ENCODE measurements around the gene TK2.

Gene TK2

GRCh38 chr16:66578651-66579531, 29.0 kb upstream of the TK2 start, which contains the start of gene CMTM2:
Gene CMTM2 (plus strand): TSS chr16:66579463. CDS start chr16:66579608, 145 bp downstream.
- H3K36me3 ChIP-seq (ENCODE audit: control insufficient read depth, low read length) = no peaks in the 10 kb centered on the region
- TF ChIP-seq, protein P1, sequence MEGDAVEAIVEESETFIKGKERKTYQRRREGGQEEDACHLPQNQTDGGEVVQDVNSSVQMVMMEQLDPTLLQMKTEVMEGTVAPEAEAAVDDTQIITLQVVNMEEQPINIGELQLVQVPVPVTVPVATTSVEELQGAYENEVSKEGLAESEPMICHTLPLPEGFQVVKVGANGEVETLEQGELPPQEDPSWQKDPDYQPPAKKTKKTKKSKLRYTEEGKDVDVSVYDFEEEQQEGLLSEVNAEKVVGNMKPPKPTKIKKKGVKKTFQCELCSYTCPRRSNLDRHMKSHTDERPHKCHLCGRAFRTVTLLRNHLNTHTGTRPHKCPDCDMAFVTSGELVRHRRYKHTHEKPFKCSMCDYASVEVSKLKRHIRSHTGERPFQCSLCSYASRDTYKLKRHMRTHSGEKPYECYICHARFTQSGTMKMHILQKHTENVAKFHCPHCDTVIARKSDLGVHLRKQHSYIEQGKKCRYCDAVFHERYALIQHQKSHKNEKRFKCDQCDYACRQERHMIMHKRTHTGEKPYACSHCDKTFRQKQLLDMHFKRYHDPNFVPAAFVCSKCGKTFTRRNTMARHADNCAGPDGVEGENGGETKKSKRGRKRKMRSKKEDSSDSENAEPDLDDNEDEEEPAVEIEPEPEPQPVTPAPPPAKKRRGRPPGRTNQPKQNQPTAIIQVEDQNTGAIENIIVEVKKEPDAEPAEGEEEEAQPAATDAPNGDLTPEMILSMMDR (IDR thresholded peaks at IDR 0.05; ENCODE audit: low read depth, low read length, poor library complexity, severe bottlenecking) = no peak
- TF ChIP-seq EZH2phosphoT487 (IDR thresholded peaks at IDR 0.05; ENCODE audit: borderline replicate concordance, low read length) = no peak

DNA sequence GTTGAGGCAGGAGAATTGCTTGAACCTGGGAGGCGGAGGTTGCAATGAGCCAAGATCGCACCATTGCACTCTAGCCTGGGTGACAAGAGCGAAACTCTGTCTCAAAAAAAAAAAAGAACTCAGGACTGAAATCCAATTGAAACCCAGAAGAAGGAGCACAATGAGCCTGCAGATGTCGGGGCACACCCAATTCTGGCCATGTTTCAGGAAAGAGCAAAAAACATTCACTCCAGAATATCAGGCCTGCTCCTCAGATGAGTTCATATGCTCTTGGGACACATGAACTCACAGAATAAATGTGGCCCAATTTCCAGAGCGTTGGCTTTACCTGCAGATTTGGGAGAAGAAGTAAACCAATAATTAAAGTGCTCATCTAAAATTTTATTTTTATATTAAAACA, 26.4 kb upstream of the TK2 start:
- Histone ChIP-seq H3K27me3 (ENCODE audit: control insufficient read depth, low read length) (no peaks in the 10 kb centered on the region), H3K4me1 (ENCODE audit: control insufficient read depth, low read length) (no peaks in the 10 kb centered on the region), H3F3A (ENCODE audit: control insufficient read depth, insufficient read depth) (no peaks in the 10 kb centered on the region)

More at GRCh38 chr16:66578651-66579531, 29.0 kb upstream of the TK2 start, which contains the start of gene CMTM2:
- H4K20me1 ChIP-seq (ENCODE audit: control insufficient read depth, insufficient read depth, low read depth, low read length) = no peaks in the 10 kb centered on the region
- H3K4me3 ChIP-seq (ENCODE audit: low read length) = no peak within 1 kb of the TSS
- no peaks in the 10 kb centered on the region for H3K4me1 ChIP-seq (ENCODE audit: control insufficient read depth, low read length)
- H3K9me3 ChIP-seq (ENCODE audit: control insufficient read depth, insufficient read depth, low read length) = no peaks in the 10 kb centered on the region
- H3F3A ChIP-seq (ENCODE audit: control insufficient read depth, insufficient read depth) = no peaks in the 10 kb centered on the region
- H3K27me3 ChIP-seq (ENCODE audit: control insufficient read depth, low read length) = 0 out of 2 replicates have a peak, but pooled peaks cover 2% of the 10 kb centered on the region
- no peaks in the 10 kb centered on the region for H3K79me2 ChIP-seq (ENCODE audit: control insufficient read depth, low read length)
- no peaks in the 10 kb centered on the region for H3K9me2 ChIP-seq (replicated peaks; ENCODE audit: control insufficient read depth, low read length)
- no peak within 1 kb of the TSS for H3K27ac ChIP-seq (ENCODE audit: low read depth, low read length)
- H3K4me2 ChIP-seq (ENCODE audit: low read length) = no peak within 1 kb of the TSS

GRCh38 chr16:66575060-66575459, 25.1 kb upstream of the TK2 start:
- H3K4me3 ChIP-seq (ENCODE audit: low read length) = no peak overlapping the region
- no peaks in the 10 kb centered on the region for H3K36me3 ChIP-seq (ENCODE audit: control insufficient read depth, low read length)
- H3K27me3 ChIP-seq (ENCODE audit: control insufficient read depth, low read length) = no peaks in the 10 kb centered on the region
- H3K27ac ChIP-seq (ENCODE audit: low read depth, low read length) = no peak overlapping the region
- no peak for TF ChIP-seq EZH2phosphoT487 (IDR thresholded peaks at IDR 0.05; ENCODE audit: borderline replicate concordance, low read length)
- TF ChIP-seq, protein P1 (IDR thresholded peaks at IDR 0.05; ENCODE audit: low read depth, low read length, poor library complexity, severe bottlenecking) = no peak
- H4K20me1 ChIP-seq (ENCODE audit: control insufficient read depth, insufficient read depth, low read depth, low read length) = no peaks in the 10 kb centered on the region
- no peak overlapping the region for H3K4me2 ChIP-seq (ENCODE audit: low read length)
- H3K9me2 ChIP-seq (replicated peaks; ENCODE audit: control insufficient read depth, low read length) = no peaks in the 10 kb centered on the region
- no peaks in the 10 kb centered on the region for H3K79me2 ChIP-seq (ENCODE audit: control insufficient read depth, low read length)
- H3F3A ChIP-seq (ENCODE audit: control insufficient read depth, insufficient read depth) = no peaks in the 10 kb centered on the region
- H3K4me1 ChIP-seq (ENCODE audit: control insufficient read depth, low read length) = no peaks in the 10 kb centered on the region
- H3K9me3 ChIP-seq (ENCODE audit: control insufficient read depth, insufficient read depth, low read length) = no peaks in the 10 kb centered on the region

More for the DNA sequence above, 26.4 kb upstream of the TK2 start:
- Histone ChIP-seq H3K9me2 (replicated peaks; ENCODE audit: control insufficient read depth, low read length) (no peaks in the 10 kb centered on the region), H3K4me2 (ENCODE audit: low read length) (no peak overlapping the region), H3K9me3 (ENCODE audit: control insufficient read depth, insufficient read depth, low read length) (no peaks in the 10 kb centered on the region), H3K79me2 (ENCODE audit: control insufficient read depth, low read length) (no peaks in the 10 kb centered on the region), H3K36me3 (ENCODE audit: control insufficient read depth, low read length) (no peaks in the 10 kb centered on the region), H3K4me3 (ENCODE audit: low read length) (no peak overlapping the region), H4K20me1 (ENCODE audit: control insufficient read depth, insufficient read depth, low read depth, low read length) (no peaks in the 10 kb centered on the region), H3K27ac (ENCODE audit: low read depth, low read length) (no peak overlapping the region)
- TF ChIP-seq, protein P1 (IDR thresholded peaks at IDR 0.05; ENCODE audit: low read depth, low read length, poor library complexity, severe bottlenecking) = no peak
- TF ChIP-seq EZH2phosphoT487 (IDR thresholded peaks at IDR 0.05; ENCODE audit: borderline replicate concordance, low read length) = no peak

Data from DOHH2 (cell line).